ENCODE results near the gene UBXN7. TPM values are rescaled to one million over a fixed set of nuclear protein-coding genes. Genes with fewer than 3 reads are reported as not detected.
A peak's percentile ranks its signal among the peaks of the same experiment; 100 is the strongest.

Gene UBXN7
- total and polyA plus RNA-seq, 2 of the 13 experiments (the other 11 are each of a cell fraction or from before 2014, with no cell fraction given), result 12.5 to 15.9 TPM

GRCh38 chr3:196317687-196318467 lies 114.3 kb downstream of the UBXN7 start, which contains the start of gene DYNLT2B (continued):
- TF ChIP-seq KDM5B (CRISPR knock-in tag; IDR thresholded peaks at IDR 0.05; ENCODE audit: borderline replicate concordance) (peak; percentile 76), GABPB1 (CRISPR knock-in tag; IDR thresholded peaks at IDR 0.05) (peak; percentile 78), ZNF780A (CRISPR knock-in tag; IDR thresholded peaks at IDR 0.05) (no peak; the same call in 1 of the 2 replicates), NFKBIZ (CRISPR knock-in tag; IDR thresholded peaks at IDR 0.05) (peak; percentile 29; the same call in 1 of the 2 replicates), KDM4B (CRISPR knock-in tag; IDR thresholded peaks at IDR 0.05) (no peak; the same call in 1 of the 2 replicates), PCBP2 (optimal IDR thresholded peaks at IDR 0.05; ENCODE audit: low read depth, low read length, poor library complexity, severe bottlenecking) (no peak), ZNF720 (CRISPR knock-in tag; IDR thresholded peaks at IDR 0.05) (no peak), FOXA1 (IDR thresholded peaks at IDR 0.05) (no peak), FOXA1 (CRISPR knock-in tag; IDR thresholded peaks at IDR 0.05) (no peak), HMG20A (CRISPR knock-in tag; IDR thresholded peaks at IDR 0.05; ENCODE audit: borderline replicate concordance) (no peak), ZNF576 (CRISPR knock-in tag; IDR thresholded peaks at IDR 0.05) (no peak), CREBL2 (CRISPR knock-in tag; IDR thresholded peaks at IDR 0.05; ENCODE audit: borderline replicate concordance) (no peak), ZFX (CRISPR knock-in tag; IDR thresholded peaks at IDR 0.05; ENCODE audit: low read depth) (peak; percentile 98)
- TF ChIP-seq, protein P1, sequence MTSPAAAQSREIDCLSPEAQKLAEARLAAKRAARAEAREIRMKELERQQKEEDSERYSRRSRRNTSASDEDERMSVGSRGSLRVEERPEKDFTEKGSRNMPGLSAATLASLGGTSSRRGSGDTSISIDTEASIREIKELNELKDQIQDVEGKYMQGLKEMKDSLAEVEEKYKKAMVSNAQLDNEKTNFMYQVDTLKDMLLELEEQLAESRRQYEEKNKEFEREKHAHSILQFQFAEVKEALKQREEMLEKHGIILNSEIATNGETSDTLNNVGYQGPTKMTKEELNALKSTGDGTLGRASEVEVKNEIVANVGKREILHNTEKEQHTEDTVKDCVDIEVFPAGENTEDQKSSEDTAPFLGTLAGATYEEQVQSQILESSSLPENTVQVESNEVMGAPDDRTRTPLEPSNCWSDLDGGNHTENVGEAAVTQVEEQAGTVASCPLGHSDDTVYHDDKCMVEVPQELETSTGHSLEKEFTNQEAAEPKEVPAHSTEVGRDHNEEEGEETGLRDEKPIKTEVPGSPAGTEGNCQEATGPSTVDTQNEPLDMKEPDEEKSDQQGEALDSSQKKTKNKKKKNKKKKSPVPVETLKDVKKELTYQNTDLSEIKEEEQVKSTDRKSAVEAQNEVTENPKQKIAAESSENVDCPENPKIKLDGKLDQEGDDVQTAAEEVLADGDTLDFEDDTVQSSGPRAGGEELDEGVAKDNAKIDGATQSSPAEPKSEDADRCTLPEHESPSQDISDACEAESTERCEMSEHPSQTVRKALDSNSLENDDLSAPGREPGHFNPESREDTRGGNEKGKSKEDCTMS (CRISPR knock-in tag; conservative IDR thresholded peaks at IDR 0.05), result no peak
- TF ChIP-seq, protein P2, sequence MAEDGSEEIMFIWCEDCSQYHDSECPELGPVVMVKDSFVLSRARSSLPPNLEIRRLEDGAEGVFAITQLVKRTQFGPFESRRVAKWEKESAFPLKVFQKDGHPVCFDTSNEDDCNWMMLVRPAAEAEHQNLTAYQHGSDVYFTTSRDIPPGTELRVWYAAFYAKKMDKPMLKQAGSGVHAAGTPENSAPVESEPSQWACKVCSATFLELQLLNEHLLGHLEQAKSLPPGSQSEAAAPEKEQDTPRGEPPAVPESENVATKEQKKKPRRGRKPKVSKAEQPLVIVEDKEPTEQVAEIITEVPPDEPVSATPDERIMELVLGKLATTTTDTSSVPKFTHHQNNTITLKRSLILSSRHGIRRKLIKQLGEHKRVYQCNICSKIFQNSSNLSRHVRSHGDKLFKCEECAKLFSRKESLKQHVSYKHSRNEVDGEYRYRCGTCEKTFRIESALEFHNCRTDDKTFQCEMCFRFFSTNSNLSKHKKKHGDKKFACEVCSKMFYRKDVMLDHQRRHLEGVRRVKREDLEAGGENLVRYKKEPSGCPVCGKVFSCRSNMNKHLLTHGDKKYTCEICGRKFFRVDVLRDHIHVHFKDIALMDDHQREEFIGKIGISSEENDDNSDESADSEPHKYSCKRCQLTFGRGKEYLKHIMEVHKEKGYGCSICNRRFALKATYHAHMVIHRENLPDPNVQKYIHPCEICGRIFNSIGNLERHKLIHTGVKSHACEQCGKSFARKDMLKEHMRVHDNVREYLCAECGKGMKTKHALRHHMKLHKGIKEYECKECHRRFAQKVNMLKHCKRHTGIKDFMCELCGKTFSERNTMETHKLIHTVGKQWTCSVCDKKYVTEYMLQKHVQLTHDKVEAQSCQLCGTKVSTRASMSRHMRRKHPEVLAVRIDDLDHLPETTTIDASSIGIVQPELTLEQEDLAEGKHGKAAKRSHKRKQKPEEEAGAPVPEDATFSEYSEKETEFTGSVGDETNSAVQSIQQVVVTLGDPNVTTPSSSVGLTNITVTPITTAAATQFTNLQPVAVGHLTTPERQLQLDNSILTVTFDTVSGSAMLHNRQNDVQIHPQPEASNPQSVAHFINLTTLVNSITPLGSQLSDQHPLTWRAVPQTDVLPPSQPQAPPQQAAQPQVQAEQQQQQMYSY (CRISPR knock-in tag; IDR thresholded peaks at IDR 0.05), result no peak
- TF ChIP-seq, protein P3, sequence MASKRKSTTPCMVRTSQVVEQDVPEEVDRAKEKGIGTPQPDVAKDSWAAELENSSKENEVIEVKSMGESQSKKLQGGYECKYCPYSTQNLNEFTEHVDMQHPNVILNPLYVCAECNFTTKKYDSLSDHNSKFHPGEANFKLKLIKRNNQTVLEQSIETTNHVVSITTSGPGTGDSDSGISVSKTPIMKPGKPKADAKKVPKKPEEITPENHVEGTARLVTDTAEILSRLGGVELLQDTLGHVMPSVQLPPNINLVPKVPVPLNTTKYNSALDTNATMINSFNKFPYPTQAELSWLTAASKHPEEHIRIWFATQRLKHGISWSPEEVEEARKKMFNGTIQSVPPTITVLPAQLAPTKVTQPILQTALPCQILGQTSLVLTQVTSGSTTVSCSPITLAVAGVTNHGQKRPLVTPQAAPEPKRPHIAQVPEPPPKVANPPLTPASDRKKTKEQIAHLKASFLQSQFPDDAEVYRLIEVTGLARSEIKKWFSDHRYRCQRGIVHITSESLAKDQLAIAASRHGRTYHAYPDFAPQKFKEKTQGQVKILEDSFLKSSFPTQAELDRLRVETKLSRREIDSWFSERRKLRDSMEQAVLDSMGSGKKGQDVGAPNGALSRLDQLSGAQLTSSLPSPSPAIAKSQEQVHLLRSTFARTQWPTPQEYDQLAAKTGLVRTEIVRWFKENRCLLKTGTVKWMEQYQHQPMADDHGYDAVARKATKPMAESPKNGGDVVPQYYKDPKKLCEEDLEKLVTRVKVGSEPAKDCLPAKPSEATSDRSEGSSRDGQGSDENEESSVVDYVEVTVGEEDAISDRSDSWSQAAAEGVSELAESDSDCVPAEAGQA (IDR thresholded peaks at IDR 0.05; ENCODE audit: low read depth), result no peak
- TF ChIP-seq, protein P3 (CRISPR knock-in tag; IDR thresholded peaks at IDR 0.05; ENCODE audit: borderline replicate concordance), result 0 out of 2 replicates have a peak, but pooled peaks have one; percentile 47
